GM23338 (cell line): ENCODE results near the gene RXRB. TPM values are rescaled to one million over a fixed set of nuclear protein-coding genes. Genes with fewer than 3 reads are reported as not detected.

ENCODE experiments used
- ATAC-seq: fragments of 200-7000 bp; cut with Tn5 transposase; 3 replicates; pipeline ENCODE4 v1.9.1; 2020
- DNase-seq: peaks from one replicate; pipeline ENCODE4 v3.0.0-alpha.2; 2015; ENCODE audit warnings: low spot score
- H2AFZ ChIP-seq: fragments of 200-600 bp; sonication (generic); 2 replicates; pipeline ENCODE4 v1.8.0; 2016; ENCODE audit warnings: antibody characterized with exemption, mild to moderate bottlenecking, moderate library complexity
- H3F3A ChIP-seq: fragments of 200-600 bp; sonication (generic); replicated peaks from 2 replicates; pipeline ENCODE4 v1.8.0; 2017; ENCODE audit warnings: antibody characterized with exemption, mixed run types, low read depth
- H3K27ac ChIP-seq: fragments of 200-600 bp; sonication (generic); 2 replicates; pipeline ENCODE4 v1.6.1; 2016; ENCODE audit warnings: low read depth
- H3K27me3 ChIP-seq: fragments of 200-600 bp; sonication (generic); 2 replicates; pipeline ENCODE4 v1.8.0; 2016; ENCODE audit warnings: mild to moderate bottlenecking, mixed run types, moderate library complexity; ENCODE audit not compliant: insufficient read depth
- H3K36me3 ChIP-seq: fragments of 200-600 bp; sonication (generic); 2 replicates; pipeline ENCODE4 v1.8.0; 2016; ENCODE audit warnings: mild to moderate bottlenecking; ENCODE audit not compliant: insufficient read depth
- H3K4me1 ChIP-seq: fragments of 200-600 bp; sonication (generic); 2 replicates; pipeline ENCODE4 v1.8.0; 2016; ENCODE audit warnings: mild to moderate bottlenecking, moderate library complexity; ENCODE audit not compliant: insufficient read depth
- H3K4me2 ChIP-seq: fragments of 200-600 bp; sonication (generic); 2 replicates; pipeline ENCODE4 v1.7.1; 2017; ENCODE audit warnings: mixed run types
- H3K4me3 ChIP-seq: fragments of 200-600 bp; sonication (generic); 2 replicates; pipeline ENCODE4 v1.6.1; 2016; ENCODE audit warnings: mixed run types
- H3K79me2 ChIP-seq: fragments of 200-600 bp; sonication (generic); replicated peaks from 2 replicates; pipeline ENCODE4 v1.8.0; 2017; ENCODE audit warnings: mild to moderate bottlenecking; ENCODE audit not compliant: insufficient read depth
- H3K9me2 ChIP-seq: fragments of 200-600 bp; sonication (generic); 2 replicates; pipeline ENCODE4 v1.8.0; 2017; ENCODE audit not compliant: insufficient read depth
- H4K20me1 ChIP-seq: fragments of 200-600 bp; sonication (generic); replicated peaks from 2 replicates; pipeline ENCODE4 v1.8.0; 2017; ENCODE audit warnings: mild to moderate bottlenecking; ENCODE audit not compliant: insufficient read depth
- H3K27ac Mint-ChIP-seq: 2 replicates; pipeline ENCODE4 v1.8.0; 2020; ENCODE audit warnings: inconsistent platforms, mild to moderate bottlenecking, moderate library complexity, mixed read lengths
- H3K27me3 Mint-ChIP-seq: 3 replicates; pipeline ENCODE4 v1.8.0; 2022; ENCODE audit warnings: low read depth, mild to moderate bottlenecking, moderate library complexity, mixed read lengths, inconsistent platforms; ENCODE audit not compliant: insufficient read depth, poor library complexity
- H3K36me3 Mint-ChIP-seq: 3 replicates; pipeline ENCODE4 v1.8.0; 2021; ENCODE audit warnings: low read depth, mild to moderate bottlenecking, inconsistent platforms, moderate library complexity, mixed read lengths
- H3K4me1 Mint-ChIP-seq: 3 replicates; pipeline ENCODE4 v1.8.0; 2020; ENCODE audit warnings: mild to moderate bottlenecking, inconsistent platforms, mixed read lengths
- H3K4me3 Mint-ChIP-seq: 3 replicates; pipeline ENCODE4 v1.8.0; 2021; ENCODE audit warnings: moderate library complexity, mild to moderate bottlenecking, inconsistent platforms, mixed read lengths
- H3K9me3 Mint-ChIP-seq: 3 replicates; pipeline ENCODE4 v1.8.0; 2020; ENCODE audit warnings: moderate library complexity, mild to moderate bottlenecking, inconsistent platforms, mixed read lengths
- CREB1 ChIP-seq: fragments of 250-450 bp; sonication (Bioruptor Pico); IDR thresholded peaks from 2 replicates; pipeline ENCODE4 v1.5.0; 2020; ENCODE audit warnings: low read depth, mild to moderate bottlenecking, moderate library complexity
- EZH2phosphoT487 ChIP-seq: fragments of 200-600 bp; sonication (generic); IDR thresholded peaks from one replicate; pipeline ENCODE4 v1.8.1; 2018; ENCODE audit warnings: antibody characterized with exemption; ENCODE audit not compliant: unreplicated experiment
- JUNB ChIP-seq: IDR thresholded peaks from one replicate; pipeline ENCODE4 v1.6.1; 2016; ENCODE audit warnings: antibody characterized with exemption; ENCODE audit not compliant: unreplicated experiment
- ZNF114 ChIP-seq: fragments of 250-450 bp; sonication (Bioruptor Pico); IDR thresholded peaks from 2 replicates; pipeline ENCODE4 v1.5.0; 2020; ENCODE audit warnings: mild to moderate bottlenecking, moderate library complexity
- polyA plus RNA-seq: library from polyadenylated mRNA; unstranded; fragments of >200 nt; fragmentation: Nextera tagmentation; extraction: Ambion mirVana; gene quantifications from 2 replicates; pipeline ENCODE4 v1.2.1, GENCODE V29; 2016
- total RNA-seq: library from RNA; depleted of rRNA; stranded (reverse); fragments of >200 nt; shearing (Covaris generic); gene quantifications from 2 replicates; pipeline ENCODE4 v1.2.3, GENCODE V29; 2014
- TF ChIP-seq, protein P1 (sequence below): IDR thresholded peaks from 2 replicates; pipeline ENCODE4 v1.6.1; 2016; ENCODE audit warnings: antibody characterized with exemption
- TF ChIP-seq, protein P2 (sequence below): IDR thresholded peaks from one replicate; pipeline ENCODE4 v1.6.1; 2018; ENCODE audit warnings: antibody characterized with exemption; ENCODE audit not compliant: unreplicated experiment
- TF ChIP-seq, protein P3 (sequence below), 2 experiments: fragments of 200-600 bp in 1 of 2; sonication (generic) in 1 of 2; conservative IDR thresholded peaks; 2 replicates each; pipeline versions ENCODE4 v1.5.1 to v1.6.1; 2016 to 2017; ENCODE audit warnings: antibody characterized with exemption in 2 of 2, low read depth in 2 of 2, mild to moderate bottlenecking in 2 of 2, moderate library complexity in 1 of 2
- TF ChIP-seq, protein P4 (sequence below): fragments of 250-450 bp; sonication (Bioruptor Pico); IDR thresholded peaks from 2 replicates; pipeline ENCODE4 v1.5.0; 2020; ENCODE audit warnings: mild to moderate bottlenecking, moderate library complexity

The RXRB gene
- total and polyA plus RNA-seq, 2 experiments from 2014 or later = 6.9 to 11.6 TPM

DNA sequence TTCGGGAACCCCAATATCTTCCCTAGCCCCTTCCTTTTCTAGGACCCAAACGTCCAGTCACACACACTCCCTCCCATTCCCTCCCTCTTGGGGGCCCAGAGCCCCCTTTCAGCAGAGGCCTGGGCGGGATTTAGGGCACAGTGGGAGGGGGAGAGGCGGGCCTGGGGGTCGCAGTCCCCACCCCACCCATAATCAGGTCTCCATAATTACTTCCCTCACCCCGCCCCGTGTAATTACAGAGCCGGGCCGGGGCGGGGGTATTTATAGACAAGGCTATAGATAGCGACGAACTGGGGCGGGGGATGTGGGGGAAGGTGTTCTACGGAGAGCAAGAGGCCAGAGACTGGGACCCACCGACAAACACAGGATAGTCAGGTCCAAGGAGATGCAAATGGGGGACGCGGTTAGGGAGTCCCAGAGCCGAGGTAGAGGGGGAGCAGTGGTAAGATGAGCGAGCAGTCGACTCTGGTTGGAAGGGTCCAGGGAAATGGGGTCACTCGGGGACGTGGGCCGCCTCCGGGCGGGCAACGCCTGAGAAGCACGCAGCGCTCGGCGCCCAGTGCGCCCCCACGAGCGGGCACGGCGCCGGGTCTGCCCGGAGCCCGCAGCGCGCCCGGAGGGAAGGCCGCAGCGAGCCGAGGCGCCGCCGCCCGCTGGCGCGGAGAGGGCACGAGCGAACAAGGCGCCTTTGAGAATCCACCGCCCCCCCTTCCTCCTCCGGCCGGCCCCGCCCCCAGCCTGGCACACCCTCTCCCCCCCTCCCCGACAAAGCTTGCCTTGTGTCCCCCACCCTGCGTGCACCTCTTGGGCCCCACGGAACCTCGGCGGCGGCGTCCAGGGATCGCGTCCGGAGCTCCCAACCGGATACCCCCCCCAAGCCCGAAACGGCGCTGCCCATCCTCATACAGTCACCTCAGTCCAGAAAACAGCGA lies 7.5 kb downstream of the RXRB start (continued):
- TF ChIP-seq, protein P1, sequence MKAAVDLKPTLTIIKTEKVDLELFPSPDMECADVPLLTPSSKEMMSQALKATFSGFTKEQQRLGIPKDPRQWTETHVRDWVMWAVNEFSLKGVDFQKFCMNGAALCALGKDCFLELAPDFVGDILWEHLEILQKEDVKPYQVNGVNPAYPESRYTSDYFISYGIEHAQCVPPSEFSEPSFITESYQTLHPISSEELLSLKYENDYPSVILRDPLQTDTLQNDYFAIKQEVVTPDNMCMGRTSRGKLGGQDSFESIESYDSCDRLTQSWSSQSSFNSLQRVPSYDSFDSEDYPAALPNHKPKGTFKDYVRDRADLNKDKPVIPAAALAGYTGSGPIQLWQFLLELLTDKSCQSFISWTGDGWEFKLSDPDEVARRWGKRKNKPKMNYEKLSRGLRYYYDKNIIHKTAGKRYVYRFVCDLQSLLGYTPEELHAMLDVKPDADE = no peak
- TF ChIP-seq JUNB (no peak), CREB1 (CRISPR knock-in tag) (no peak)
- TF ChIP-seq, protein P2, sequence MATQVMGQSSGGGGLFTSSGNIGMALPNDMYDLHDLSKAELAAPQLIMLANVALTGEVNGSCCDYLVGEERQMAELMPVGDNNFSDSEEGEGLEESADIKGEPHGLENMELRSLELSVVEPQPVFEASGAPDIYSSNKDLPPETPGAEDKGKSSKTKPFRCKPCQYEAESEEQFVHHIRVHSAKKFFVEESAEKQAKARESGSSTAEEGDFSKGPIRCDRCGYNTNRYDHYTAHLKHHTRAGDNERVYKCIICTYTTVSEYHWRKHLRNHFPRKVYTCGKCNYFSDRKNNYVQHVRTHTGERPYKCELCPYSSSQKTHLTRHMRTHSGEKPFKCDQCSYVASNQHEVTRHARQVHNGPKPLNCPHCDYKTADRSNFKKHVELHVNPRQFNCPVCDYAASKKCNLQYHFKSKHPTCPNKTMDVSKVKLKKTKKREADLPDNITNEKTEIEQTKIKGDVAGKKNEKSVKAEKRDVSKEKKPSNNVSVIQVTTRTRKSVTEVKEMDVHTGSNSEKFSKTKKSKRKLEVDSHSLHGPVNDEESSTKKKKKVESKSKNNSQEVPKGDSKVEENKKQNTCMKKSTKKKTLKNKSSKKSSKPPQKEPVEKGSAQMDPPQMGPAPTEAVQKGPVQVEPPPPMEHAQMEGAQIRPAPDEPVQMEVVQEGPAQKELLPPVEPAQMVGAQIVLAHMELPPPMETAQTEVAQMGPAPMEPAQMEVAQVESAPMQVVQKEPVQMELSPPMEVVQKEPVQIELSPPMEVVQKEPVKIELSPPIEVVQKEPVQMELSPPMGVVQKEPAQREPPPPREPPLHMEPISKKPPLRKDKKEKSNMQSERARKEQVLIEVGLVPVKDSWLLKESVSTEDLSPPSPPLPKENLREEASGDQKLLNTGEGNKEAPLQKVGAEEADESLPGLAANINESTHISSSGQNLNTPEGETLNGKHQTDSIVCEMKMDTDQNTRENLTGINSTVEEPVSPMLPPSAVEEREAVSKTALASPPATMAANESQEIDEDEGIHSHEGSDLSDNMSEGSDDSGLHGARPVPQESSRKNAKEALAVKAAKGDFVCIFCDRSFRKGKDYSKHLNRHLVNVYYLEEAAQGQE = no peak
- TF ChIP-seq, protein P3, sequence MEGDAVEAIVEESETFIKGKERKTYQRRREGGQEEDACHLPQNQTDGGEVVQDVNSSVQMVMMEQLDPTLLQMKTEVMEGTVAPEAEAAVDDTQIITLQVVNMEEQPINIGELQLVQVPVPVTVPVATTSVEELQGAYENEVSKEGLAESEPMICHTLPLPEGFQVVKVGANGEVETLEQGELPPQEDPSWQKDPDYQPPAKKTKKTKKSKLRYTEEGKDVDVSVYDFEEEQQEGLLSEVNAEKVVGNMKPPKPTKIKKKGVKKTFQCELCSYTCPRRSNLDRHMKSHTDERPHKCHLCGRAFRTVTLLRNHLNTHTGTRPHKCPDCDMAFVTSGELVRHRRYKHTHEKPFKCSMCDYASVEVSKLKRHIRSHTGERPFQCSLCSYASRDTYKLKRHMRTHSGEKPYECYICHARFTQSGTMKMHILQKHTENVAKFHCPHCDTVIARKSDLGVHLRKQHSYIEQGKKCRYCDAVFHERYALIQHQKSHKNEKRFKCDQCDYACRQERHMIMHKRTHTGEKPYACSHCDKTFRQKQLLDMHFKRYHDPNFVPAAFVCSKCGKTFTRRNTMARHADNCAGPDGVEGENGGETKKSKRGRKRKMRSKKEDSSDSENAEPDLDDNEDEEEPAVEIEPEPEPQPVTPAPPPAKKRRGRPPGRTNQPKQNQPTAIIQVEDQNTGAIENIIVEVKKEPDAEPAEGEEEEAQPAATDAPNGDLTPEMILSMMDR (conservative IDR thresholded peaks at IDR 0.05; ENCODE audit: low read depth in 2 of 2) = no peak

DNA sequence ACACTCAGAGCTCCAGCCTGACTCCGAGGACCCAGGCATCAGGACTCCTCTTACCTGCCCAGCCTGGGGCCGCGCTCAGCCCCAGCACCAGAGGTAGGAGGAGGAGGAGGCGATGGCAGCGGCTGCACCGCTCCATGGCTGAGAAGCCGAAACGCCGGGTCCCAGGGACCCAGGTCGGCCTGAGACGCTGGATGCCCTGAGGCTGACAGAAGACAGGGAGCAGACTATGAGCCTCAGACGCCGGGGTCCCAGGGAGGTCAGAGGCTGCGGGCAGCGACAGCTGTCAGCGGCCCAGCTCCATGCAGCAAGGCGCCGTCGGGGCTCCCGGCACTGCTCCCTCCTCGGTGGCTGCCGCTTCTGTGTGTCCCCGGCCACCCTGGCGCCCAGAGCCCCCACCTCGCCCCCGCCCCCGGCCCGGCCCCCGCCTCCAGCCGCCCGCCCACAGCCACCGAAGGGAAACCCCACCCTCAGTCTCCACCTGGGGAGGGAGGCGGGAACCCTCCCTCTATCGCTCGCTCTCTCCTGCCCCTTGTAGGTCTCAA lies 8.3 kb downstream of the RXRB start, which contains the start of gene COL11A2:
Gene COL11A2, minus strand, starts transcription at position 363 of the 542 bp plus-strand sequence. Its CDS starts 227 bp downstream, at position 136.
- DNase-seq = peak; percentile 60
- Mint-ChIP-seq H3K9me3 (no peaks in the 10 kb centered on the region), H3K4me1 (peaks cover 14% of the 10 kb centered on the region), H3K36me3 (peaks cover 23% of the 10 kb centered on the region), H3K27ac (no peak within 1 kb of the TSS), H3K4me3 (peak within 1 kb of the TSS; percentile 90), H3K27me3 (peaks cover 17% of the 10 kb centered on the region)
- H3K9me2 ChIP-seq = no peaks in the 10 kb centered on the region
- H3K36me3 ChIP-seq = no peaks in the 10 kb centered on the region; the same call in 1 of the 2 replicates
- H3F3A ChIP-seq = 0 out of 2 replicates have a peak, but pooled peaks cover 2% of the 10 kb centered on the region
- no peaks in the 10 kb centered on the region for H3K79me2 ChIP-seq
- peak within 1 kb of the TSS; percentile 100 for H2AFZ ChIP-seq
- H4K20me1 ChIP-seq = no peaks in the 10 kb centered on the region
- H3K27ac ChIP-seq = no peak within 1 kb of the TSS
- ATAC-seq = peak; percentile 70
- H3K27me3 ChIP-seq = peaks cover 27% of the 10 kb centered on the region
- H3K4me1 ChIP-seq = peaks cover 11% of the 10 kb centered on the region
- peak within 1 kb of the TSS; percentile 100 for H3K4me2 ChIP-seq
- peak within 1 kb of the TSS; percentile 94 for H3K4me3 ChIP-seq
- no peak for TF ChIP-seq ZNF114 (CRISPR knock-in tag)
- TF ChIP-seq EZH2phosphoT487 = no peak
- TF ChIP-seq, protein P1 = no peak
- no peak for TF ChIP-seq CREB1 (CRISPR knock-in tag)
- TF ChIP-seq, protein P4, sequence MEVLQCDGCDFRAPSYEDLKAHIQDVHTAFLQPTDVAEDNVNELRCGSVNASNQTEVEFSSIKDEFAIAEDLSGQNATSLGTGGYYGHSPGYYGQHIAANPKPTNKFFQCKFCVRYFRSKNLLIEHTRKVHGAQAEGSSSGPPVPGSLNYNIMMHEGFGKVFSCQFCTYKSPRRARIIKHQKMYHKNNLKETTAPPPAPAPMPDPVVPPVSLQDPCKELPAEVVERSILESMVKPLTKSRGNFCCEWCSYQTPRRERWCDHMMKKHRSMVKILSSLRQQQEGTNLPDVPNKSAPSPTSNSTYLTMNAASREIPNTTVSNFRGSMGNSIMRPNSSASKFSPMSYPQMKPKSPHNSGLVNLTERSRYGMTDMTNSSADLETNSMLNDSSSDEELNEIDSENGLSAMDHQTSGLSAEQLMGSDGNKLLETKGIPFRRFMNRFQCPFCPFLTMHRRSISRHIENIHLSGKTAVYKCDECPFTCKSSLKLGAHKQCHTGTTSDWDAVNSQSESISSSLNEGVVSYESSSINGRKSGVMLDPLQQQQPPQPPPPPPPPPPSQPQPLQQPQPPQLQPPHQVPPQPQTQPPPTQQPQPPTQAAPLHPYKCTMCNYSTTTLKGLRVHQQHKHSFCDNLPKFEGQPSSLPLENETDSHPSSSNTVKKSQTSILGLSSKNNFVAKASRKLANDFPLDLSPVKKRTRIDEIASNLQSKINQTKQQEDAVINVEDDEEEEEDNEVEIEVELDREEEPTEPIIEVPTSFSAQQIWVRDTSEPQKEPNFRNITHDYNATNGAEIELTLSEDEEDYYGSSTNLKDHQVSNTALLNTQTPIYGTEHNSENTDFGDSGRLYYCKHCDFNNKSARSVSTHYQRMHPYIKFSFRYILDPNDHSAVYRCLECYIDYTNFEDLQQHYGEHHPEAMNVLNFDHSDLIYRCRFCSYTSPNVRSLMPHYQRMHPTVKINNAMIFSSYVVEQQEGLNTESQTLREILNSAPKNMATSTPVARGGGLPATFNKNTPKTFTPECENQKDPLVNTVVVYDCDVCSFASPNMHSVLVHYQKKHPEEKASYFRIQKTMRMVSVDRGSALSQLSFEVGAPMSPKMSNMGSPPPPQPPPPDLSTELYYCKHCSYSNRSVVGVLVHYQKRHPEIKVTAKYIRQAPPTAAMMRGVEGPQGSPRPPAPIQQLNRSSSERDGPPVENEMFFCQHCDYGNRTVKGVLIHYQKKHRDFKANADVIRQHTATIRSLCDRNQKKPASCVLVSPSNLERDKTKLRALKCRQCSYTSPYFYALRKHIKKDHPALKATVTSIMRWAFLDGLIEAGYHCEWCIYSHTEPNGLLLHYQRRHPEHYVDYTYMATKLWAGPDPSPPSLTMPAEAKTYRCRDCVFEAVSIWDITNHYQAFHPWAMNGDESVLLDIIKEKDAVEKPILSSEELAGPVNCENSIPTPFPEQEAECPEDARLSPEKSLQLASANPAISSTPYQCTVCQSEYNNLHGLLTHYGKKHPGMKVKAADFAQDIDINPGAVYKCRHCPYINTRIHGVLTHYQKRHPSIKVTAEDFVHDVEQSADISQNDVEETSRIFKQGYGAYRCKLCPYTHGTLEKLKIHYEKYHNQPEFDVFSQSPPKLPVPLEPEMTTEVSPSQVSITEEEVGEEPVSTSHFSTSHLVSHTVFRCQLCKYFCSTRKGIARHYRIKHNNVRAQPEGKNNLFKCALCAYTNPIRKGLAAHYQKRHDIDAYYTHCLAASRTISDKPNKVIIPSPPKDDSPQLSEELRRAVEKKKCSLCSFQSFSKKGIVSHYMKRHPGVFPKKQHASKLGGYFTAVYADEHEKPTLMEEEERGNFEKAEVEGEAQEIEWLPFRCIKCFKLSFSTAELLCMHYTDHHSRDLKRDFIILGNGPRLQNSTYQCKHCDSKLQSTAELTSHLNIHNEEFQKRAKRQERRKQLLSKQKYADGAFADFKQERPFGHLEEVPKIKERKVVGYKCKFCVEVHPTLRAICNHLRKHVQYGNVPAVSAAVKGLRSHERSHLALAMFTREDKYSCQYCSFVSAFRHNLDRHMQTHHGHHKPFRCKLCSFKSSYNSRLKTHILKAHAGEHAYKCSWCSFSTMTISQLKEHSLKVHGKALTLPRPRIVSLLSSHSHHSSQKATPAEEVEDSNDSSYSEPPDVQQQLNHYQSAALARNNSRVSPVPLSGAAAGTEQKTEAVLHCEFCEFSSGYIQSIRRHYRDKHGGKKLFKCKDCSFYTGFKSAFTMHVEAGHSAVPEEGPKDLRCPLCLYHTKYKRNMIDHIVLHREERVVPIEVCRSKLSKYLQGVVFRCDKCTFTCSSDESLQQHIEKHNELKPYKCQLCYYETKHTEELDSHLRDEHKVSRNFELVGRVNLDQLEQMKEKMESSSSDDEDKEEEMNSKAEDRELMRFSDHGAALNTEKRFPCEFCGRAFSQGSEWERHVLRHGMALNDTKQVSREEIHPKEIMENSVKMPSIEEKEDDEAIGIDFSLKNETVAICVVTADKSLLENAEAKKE = no peak
